GM19025 (cell line): ENCODE measurements around the gene SENP5.

Experiments
- ATAC-seq: cut with Tn5 transposase; IDR thresholded peaks from one replicate; pipeline ENCODE4 v1.9.1; 2021; ENCODE audit warnings: mild to moderate bottlenecking, low read depth, moderate library complexity; ENCODE audit not compliant: unreplicated experiment

Gene SENP5

DNA sequence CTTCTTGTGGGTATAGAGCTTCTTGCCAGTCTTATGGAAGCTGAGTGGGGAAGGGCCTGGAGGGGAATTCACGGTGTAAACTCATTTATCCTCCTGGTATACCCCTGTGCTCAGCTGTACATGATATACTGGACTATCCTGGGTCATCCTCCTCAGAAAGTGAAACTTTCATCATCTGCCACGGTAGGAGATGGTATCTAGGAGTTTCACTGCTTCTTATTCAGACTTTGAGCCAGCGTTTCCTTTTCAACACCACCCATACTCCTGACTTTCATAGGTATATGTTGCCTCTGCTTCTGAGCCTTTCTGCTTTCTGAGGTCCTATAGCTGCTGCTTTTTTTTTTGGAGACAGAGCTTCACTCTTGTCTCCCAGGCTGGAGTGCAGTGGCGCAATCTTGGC lies 15.6 kb downstream of the SENP5 start:
- no peak for ATAC-seq

DNA sequence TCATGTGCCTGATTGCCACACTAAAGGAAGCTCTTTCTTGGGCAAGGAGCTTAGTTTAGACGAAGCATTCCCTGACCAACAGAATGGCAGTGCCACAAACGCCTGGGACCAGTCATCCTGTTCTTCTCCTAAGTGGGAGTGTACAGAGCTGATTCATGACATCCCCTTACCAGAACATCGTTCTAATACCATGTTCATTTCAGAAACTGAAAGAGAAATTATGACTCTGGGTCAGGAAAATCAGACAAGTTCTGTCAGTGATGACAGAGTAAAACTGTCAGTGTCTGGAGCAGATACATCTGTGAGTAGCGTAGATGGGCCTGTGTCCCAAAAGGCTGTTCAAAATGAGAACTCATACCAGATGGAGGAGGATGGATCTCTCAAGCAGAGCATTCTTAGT lies 18.4 kb downstream of the SENP5 start:
- ATAC-seq, result no peak

DNA sequence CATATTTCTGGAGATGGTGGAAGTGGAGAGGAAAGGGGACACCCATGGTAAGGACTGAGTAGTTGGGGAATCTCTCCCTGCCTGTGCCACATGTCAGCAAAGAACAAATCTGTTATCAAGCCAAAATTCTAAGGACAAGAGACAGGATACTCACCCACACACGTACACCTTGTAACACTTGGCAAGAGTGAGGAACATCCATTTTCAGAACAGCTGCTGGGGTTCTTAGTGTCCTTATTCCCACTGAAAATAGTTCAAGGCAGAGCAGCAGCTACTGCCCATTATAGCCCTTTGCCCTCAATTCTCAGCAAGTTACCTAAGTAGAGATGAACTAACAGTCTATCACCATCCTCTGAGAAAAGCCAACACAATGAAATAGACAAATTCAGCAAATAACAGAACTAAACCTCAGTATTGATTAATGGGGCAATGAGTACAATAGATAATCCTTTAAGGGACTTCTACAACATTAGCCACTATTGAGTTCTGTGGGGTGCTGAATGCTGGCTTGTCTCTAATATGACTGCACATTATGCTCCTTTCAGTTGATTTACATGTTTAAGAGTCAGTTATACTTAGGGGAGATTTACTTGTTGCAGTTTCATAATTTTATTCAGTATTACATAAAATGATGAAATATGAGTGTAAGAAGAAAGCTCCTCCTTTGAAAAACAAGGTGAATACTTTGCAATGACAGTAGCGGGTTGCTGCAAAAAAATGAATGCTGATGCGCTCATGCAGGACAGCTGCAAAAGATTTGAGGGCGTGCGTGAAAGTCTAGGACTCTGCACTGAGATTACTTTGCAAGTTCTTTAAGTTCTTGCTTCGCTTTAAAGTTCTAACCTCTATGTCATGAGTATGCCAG lies 22.4 kb downstream of the SENP5 start:
- no peak for ATAC-seq

DNA sequence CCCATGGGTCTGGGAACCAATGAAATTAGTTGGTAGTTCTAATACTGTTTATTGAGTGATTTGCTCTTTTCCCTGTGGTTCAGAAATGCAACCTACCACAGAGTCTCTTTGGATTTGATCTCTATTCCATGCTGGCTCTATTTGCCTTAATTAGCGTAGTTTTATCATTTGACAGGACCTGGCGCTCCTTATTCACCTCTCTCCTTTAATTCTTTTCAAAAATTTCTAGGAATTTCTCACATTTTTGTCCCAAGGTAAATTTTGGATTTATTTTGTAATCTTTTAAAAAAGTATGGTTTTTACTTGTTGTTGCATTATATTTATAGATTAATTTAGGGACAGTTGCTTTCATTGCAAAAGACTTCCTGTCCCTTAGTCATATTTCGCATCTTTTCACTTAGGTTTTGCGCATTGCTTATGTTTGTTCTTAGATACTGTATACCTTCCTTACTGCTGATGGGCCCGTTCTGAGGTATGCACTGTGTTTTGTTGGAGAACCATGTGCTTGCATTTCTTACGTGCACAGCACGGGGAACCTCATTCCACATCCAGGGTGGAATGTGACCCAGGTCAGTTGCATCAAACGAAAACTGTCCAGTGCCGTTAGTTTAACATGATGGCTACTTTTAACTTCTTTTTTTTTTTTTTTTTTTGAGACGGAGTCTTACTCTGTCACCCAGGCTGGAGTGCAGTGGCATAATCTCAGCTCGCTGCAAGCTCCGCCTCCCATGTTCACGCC lies 27.0 kb downstream of the SENP5 start:
- no peak for ATAC-seq

DNA sequence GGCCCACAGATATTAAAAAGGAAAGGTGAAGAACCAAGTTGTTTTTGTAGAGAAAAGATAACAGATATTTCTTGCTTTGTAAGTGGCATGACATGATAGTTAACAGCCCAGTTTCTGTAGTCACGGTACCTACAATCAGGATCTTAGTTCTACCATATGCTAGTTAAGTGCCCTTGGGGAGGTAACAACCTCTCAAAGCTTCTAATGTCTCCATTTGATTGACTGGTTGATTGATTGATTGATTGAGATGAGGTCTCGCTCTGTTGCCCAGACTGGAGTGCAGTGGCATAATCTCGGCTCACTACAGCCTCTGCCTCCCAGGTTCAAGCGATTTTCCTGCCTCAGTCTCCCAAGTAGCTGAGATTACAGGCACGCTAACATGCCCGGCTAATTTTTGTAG lies 28.5 kb downstream of the SENP5 start:
- no peak for ATAC-seq

DNA sequence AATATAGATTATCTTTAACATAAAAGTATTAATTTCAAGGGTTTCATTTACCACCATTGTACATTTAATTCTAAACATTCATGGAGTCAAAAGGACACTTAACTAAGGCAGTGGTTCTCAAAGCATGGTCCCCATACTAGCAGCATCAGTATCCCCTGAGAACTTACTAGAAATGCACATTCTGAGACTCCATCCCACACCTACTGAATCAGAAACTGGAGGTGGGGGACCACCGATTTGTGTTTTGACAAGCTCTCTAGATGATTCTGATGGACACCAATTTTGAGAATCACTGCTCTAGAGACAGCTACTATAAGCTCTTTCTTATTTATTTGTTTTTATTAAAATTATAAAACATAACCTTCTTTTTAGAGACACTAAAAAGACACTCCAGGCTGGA lies 34.0 kb downstream of the SENP5 start:
- ATAC-seq, result no peak

DNA sequence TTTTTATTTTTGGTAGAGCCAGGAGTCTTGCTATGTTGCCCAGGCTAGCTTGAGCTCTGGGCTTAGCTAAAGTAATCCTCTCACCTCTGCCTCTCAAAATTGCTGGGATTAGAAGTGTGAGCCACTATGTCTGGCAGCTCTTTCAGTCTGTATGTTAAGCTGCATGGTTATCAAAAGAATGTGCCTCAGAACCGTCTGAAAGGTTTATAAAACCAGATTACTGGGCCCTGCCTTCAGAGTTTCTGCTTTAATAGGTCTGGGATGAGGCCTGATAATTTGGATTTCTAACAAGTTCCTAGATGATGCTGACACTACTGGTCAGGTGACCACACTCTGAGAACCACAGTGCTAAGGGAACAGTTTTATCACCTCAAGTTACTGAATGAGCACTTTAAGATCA lies 34.6 kb downstream of the SENP5 start:
- ATAC-seq, result no peak

DNA sequence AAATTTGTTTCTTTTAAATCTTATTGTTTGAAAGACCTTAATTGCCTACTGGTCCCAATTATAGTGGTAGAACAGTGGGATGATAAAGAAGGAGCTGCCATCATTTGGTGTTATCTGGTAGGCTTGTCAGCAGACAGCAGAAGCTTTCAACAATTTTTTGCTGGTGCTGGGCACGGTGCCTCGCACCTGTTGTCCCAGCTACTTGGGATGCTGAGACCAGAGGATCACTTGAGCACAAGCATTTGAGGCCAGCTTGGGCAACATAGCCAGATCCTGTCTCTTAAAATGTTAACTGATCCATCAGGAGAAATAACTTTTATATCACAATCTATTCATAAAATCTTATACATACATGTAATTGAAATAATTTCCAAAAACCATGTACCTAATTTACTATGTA lies 36.0 kb downstream of the SENP5 start:
- ATAC-seq, result no peak

DNA sequence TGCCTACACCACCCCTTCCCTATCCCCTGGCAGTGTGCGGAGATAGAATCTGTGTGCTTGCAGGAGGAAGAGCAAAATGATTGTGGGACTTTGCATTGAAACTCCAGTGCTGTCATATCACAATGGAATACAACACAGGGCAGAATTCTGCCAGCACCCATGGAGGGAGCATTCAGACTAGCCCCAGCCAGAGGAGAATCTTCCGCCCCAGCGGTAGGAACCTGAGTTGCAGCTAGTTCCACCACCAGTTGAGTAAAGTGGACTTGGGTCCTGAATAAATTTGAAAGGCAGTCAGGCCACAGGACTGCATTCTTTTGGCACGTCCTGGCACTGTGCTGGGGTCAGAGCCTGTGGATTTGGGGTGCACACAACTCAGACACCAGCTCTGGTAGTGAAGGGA lies 47.1 kb downstream of the SENP5 start:
- no peak for ATAC-seq

DNA sequence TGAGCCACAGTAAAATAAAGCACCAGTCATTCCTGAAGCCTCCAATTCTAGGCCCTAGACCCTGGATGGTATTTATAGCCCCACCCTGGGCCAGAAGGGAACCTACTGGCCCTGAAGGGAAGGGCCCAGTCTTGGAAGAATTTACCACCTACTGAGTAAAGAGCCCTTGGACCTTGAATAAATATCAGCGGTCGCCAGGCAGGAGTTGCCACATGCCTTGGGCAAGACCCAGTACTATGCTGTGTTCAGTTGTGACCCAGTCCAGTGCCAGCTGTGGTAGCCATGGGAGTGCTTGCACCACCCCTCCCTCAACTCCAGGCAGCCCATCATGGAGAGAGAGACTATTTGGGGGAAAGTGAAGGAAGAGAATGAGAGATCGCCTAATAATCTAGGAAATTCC lies 47.7 kb downstream of the SENP5 start:
- ATAC-seq, result no peak

DNA sequence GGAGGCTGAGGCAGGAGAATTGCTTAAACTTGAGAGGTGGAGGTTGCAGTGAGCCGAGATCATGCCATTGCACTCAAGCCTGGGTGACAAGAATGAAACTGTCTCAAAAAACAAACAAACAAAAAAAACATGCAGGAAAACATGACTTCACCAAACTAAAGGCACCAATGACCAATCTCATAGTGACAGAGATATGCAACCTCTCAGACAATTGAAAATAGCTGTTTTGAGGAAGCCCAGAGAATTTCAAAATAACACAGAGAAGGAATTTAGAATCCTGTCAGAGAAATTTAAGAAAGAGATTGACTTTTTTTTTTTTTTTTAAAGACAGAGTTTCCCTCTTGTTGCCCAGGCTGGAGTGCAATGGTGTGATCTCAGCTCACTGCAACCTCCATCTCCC lies 48.5 kb downstream of the SENP5 start:
- no peak for ATAC-seq

DNA sequence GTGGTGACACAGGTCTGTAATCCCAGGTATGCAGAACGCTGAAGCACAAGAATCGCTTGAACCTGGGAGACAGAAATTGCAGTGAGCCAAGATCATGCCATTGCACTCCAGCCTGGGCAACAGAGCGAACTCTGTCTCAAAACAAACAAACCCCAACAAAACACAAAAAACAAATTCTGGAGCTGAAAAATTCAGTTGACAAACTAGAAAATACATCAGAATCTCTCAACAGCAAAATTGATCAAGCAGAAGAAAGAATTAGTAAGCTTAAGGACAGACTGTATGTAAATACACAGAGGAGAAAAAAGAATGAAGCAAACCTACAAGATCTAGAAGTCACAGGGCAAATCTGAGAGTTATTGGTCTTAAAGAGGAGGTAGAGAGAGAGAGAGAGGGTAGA lies 49.3 kb downstream of the SENP5 start:
- ATAC-seq, result no peak

DNA sequence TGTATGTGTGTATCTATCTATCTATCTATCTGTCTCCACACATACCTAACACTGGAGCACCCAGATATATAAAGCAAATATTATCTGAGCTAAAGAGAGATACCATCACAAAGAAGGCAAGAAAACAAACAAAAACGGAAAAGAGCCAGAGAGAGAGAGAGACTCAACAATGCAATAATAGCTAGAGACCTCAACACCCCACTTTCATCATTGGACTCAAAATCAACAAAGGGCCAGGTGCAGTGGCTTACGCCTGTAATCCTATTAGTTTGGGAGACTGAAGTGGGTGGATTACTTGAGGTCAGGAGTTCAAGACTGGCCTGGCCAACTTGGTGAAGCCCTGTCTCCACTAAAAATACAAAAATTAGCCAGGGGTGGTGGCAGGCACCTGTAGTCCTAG lies 51.2 kb downstream of the SENP5 start:
- no peak for ATAC-seq

DNA sequence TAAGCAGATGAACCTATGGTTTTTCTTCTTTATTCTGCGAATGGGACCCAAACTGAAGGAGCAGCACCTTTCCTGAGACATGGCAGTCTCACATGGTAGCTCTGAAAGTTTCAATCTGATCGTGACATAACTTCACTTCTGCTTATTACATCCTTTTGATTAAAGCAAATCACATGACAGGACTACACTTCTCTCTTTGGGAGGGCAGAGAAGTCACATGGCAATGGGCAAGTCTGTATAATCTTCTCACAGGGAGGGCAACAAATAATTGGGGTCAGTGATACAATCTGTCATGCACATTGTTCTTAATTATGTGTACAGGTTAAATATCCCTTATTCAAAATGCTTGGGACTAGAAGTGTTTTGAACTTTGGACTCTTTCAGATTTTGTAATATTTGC lies 53.0 kb downstream of the SENP5 start:
- ATAC-seq, result no peak

DNA sequence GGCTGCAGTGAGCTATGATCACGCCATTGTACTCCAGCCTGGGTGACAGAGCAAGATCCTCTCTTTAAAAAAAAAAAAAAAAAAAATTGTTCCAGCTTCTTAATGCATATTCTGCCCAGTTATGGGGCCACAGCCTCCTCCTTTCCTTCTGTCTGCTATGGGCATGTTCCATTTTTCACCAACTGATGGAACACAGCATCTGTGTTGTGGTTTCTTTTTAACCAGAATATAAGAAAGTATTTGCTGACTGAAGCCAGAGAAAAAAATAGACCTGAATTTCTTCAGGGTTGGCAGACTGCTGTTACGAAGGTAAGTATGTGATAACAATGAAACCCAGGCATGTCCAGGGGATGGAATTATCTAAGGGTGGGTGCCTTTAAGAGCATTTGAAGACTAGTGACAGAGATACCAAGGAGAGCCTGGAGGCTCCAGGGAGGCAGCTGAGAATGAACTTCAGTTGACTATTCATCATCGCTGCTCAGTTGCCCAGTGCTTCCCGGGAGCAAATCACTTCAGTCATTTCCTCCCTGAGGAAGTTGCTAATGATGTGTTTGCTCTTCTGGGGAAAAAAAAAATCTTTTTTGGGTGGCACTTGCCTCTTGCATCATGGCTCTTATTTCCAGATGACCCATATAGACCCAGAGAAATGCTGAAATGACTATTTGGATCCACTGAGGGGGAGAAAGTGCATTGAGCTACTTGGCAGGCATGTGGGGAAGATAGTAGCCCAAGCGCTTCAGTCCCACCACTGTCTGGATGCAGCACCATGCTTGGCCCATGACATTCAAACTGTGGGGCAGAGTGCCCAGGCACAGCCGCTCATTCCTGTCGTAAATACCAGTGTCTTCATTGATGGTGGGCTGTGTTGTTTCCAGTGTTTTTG lies 60.1 kb downstream of the SENP5 start:
- no peak for ATAC-seq

DNA sequence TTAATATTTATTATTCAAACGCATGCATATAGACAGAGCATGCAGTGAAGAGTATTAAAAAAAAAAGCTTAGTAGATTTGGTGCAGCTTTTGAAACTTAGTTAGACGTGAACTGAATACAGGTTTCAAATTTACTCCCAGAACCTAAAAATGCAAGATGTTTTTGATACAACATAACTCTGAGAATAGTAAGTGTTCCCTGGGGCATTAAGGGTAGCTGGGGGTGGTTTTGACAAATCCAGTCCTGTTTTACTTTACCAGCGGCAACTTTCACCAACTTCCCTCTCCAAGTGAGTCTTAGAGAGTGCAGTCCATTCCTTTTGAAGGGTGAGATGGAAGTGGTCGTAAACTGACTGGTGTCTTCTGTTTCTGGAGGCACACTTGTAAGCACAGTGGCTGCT lies 63.4 kb downstream of the SENP5 start:
- ATAC-seq, result no peak

DNA sequence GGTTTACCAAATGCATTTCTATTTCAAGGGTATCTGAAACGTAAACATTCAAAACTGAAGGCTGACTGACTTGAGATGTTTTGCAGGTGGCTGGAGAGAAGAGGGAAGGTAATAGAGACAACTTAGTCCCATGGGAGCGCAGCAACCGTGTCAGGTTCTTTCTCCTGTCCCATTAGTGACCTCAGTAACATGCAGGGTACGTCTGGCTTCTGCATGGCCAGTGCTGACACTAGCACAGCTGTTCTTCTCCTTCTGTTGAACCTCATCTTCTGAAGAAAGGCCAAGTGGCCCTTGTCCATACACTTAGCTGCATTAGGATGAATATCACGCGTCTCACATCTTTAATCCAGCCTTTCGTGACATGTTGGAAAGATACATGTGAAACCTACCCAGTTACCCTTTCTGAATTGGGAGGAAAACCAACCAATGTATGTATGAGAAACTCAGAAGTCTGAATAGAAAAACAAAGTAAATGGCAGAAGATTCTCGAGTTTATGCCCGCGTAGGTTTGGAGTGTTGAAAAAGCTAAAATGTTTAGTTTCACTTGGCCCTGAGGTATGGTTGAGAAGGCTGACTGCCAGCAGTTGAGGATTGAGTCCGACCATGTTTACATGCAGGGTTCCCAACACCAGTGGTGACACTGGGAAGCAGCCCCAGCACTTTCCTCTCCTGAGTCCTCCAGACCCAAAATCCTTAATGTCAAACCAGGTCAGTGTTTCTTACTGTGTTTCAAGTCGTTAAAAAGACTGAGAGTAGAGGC lies 64.3 kb downstream of the SENP5 start:
- ATAC-seq, result peak; percentile 74

DNA sequence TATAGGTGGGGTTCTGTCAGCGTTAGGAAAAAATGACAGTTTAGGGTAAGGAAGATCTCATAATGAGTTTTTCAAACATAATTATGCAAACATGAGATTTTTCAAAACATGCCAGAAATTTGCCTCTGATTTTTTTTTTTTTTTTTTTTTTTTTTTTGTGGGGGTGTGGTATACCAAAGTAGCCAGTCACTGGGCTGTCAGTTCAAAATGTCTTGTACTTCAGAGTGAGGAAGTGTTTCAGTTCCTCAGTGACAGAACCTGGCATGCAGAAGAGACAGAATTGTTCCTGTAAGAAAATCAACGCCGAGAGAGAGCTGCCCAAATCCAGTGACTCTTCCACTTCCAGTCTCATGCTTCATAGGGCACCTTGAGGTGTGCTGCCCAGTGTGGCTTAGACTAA lies 64.9 kb downstream of the SENP5 start:
- ATAC-seq, result peak; percentile 29

DNA sequence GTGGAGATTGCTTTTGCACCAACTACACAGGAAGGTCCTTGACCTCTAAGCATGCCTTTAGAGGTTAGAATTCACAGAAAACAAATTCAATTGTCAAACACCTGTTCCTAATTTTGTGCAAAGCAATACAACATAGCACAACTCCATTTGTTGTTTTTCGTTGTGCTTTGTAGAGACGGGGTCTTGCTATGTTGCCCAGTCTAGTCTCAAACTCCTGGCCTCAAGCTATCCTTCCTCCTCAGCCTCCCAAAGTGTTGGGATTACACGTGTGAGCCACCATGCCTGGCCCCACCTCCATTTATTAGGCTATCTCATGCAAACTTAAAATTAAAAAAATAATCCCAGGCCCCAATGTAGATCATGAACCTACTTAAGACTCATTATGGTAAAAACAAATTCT lies 68.6 kb downstream of the SENP5 start:
- ATAC-seq, result no peak

DNA sequence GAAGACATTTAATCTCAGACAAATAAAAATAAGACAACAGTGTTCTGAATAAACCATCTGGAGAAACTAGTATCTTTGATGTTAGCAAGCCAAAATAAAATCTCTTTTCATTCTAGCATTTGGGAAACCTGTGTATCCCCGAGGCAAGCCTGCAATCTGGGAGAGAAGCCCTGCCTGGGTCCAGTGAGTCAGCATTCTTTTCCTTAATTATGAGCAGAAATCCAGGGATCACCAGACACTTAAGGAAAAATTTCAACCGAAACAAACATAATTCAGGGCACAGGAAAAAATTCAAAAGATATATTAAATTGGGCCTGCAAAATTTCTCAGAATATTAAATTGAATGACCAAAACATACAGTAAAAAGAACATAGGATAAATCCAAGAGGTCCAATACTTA lies 70.4 kb downstream of the SENP5 start:
- no peak for ATAC-seq
